ENCODE measurements around the gene ZSCAN20. TPM values are rescaled to one million over a fixed set of nuclear protein-coding genes. Genes with fewer than 3 reads are reported as not detected.

The ZSCAN20 gene
- total RNA-seq, 1 donor from 2014 or later, result 14.8 TPM

- H3K27ac Mint-ChIP-seq, result no peak overlapping the region
- H3F3A ChIP-seq (ENCODE audit: low read depth), result no peaks in the 10 kb centered on the region
- peaks cover 25% of the 10 kb centered on the region for H3K36me3 ChIP-seq
- H3K9me3 ChIP-seq (ENCODE audit: low read depth), result peaks cover 21% of the 10 kb centered on the region
- no peaks in the 10 kb centered on the region for H3K79me2 ChIP-seq (ENCODE audit: low read depth)
- no peaks in the 10 kb centered on the region for H3K27me3 Mint-ChIP-seq (ENCODE audit: insufficient read depth, low read depth)
- no peak for DNase-seq (ENCODE audit: low spot score)
- H3K27ac ChIP-seq, result no peak overlapping the region
- no peak overlapping the region for H3K4me3 Mint-ChIP-seq
- no peak overlapping the region for H2AFZ ChIP-seq (replicated peaks)
- no peaks in the 10 kb centered on the region for H3K4me1 Mint-ChIP-seq
- no peaks in the 10 kb centered on the region for H3K27me3 ChIP-seq
- no peaks in the 10 kb centered on the region for H3K4me1 ChIP-seq
- H3K36me3 Mint-ChIP-seq, result peaks cover 82% of the 10 kb centered on the region
- no peak overlapping the region for H3K9ac ChIP-seq
- no peak overlapping the region for H3K4me3 ChIP-seq
- H4K20me1 ChIP-seq (ENCODE audit: low read depth), result no peaks in the 10 kb centered on the region
- no peak overlapping the region for H3K4me2 ChIP-seq
- peaks cover 51% of the 10 kb centered on the region for H3K9me3 Mint-ChIP-seq
- TF ChIP-seq EZH2phosphoT487 (IDR thresholded peaks at IDR 0.05) (no peak), EZH2 (IDR thresholded peaks at IDR 0.05) (no peak), CTCF (IDR thresholded peaks at IDR 0.05) (no peak)
Measured at GRCh38 chr1:33494929-33495328, 22.5 kb downstream of the ZSCAN20 start.

- peaks cover 21% of the 10 kb centered on the region for H3K9me3 ChIP-seq (ENCODE audit: low read depth)
- no peaks in the 10 kb centered on the region for H4K20me1 ChIP-seq (ENCODE audit: low read depth)
- no peak overlapping the region for H2AFZ ChIP-seq (replicated peaks)
- H3K27ac ChIP-seq, result no peak overlapping the region
- peaks cover 63% of the 10 kb centered on the region for H3K36me3 Mint-ChIP-seq
- no peak overlapping the region for H3K4me3 ChIP-seq
- H3K79me2 ChIP-seq (ENCODE audit: low read depth), result no peaks in the 10 kb centered on the region
- no peak overlapping the region for H3K4me3 Mint-ChIP-seq
- no peaks in the 10 kb centered on the region for H3K4me1 Mint-ChIP-seq
- no peak overlapping the region for H3K4me2 ChIP-seq
- TF ChIP-seq CTCF (IDR thresholded peaks at IDR 0.05) (no peak), EZH2 (IDR thresholded peaks at IDR 0.05) (no peak), EZH2phosphoT487 (IDR thresholded peaks at IDR 0.05) (no peak)
- H3K9ac ChIP-seq, result no peak overlapping the region
- no peaks in the 10 kb centered on the region for H3K4me1 ChIP-seq
- no peaks in the 10 kb centered on the region for H3F3A ChIP-seq (ENCODE audit: low read depth)
- H3K36me3 ChIP-seq, result peaks cover 25% of the 10 kb centered on the region
- no peaks in the 10 kb centered on the region for H3K27me3 ChIP-seq
- DNase-seq (ENCODE audit: low spot score), result no peak
- H3K27ac Mint-ChIP-seq, result no peak overlapping the region
- peaks cover 47% of the 10 kb centered on the region for H3K9me3 Mint-ChIP-seq
- no peaks in the 10 kb centered on the region for H3K27me3 Mint-ChIP-seq (ENCODE audit: insufficient read depth, low read depth)
Measured at GRCh38 chr1:33497410-33497809, 25.0 kb downstream of the ZSCAN20 start.

GRCh38 chr1:33500547-33500946 lies 28.1 kb downstream of the ZSCAN20 start:
- no peak overlapping the region for H3K4me2 ChIP-seq
- Mint-ChIP-seq H3K9me3 (peaks cover 24% of the 10 kb centered on the region), H3K27me3 (ENCODE audit: insufficient read depth, low read depth) (no peaks in the 10 kb centered on the region), H3K4me3 (no peak overlapping the region), H3K27ac (no peak overlapping the region), H3K36me3 (peaks cover 34% of the 10 kb centered on the region), H3K4me1 (no peaks in the 10 kb centered on the region)
- no peak for DNase-seq (ENCODE audit: low spot score)
- H3K9me3 ChIP-seq (ENCODE audit: low read depth), result peaks cover 2% of the 10 kb centered on the region
- H4K20me1 ChIP-seq (ENCODE audit: low read depth), result no peaks in the 10 kb centered on the region
- no peaks in the 10 kb centered on the region for H3F3A ChIP-seq (ENCODE audit: low read depth)
- H3K27me3 ChIP-seq, result no peaks in the 10 kb centered on the region
- no peak overlapping the region for H3K27ac ChIP-seq
- no peak overlapping the region for H2AFZ ChIP-seq (replicated peaks)
- peaks cover 5% of the 10 kb centered on the region for H3K36me3 ChIP-seq
- no peak overlapping the region for H3K9ac ChIP-seq
- no peak overlapping the region for H3K4me3 ChIP-seq
- H3K4me1 ChIP-seq, result no peaks in the 10 kb centered on the region
- no peaks in the 10 kb centered on the region for H3K79me2 ChIP-seq (ENCODE audit: low read depth)
- TF ChIP-seq CTCF (IDR thresholded peaks at IDR 0.05), result peak; percentile 45
- no peak for TF ChIP-seq EZH2 (IDR thresholded peaks at IDR 0.05)
